Spleen (tissue), 7 donors: Measurements from ENCODE around the gene IL34.

Source experiments
- CTCF ChIP-seq, 11 experiments: fragments of 200-600 bp in 7 of 11; fragments of 450-650 bp in 4 of 11; sonication (generic) in 4 of 11; IDR thresholded peaks in 8 of 11; conservative IDR thresholded peaks in 3 of 11; 1 replicate in 7 of 11; 2 replicates in 4 of 11; pipeline versions ENCODE4 v1.4.0 to v1.8.0; 2016 to 2021; ENCODE audit warnings: antibody characterized with exemption in 11 of 11, inconsistent platforms in 4 of 11, mild to moderate bottlenecking in 1 of 11
- POLR2A ChIP-seq, 3 donors: fragments of 450-650 bp; IDR thresholded peaks; one replicate each; pipeline ENCODE4 v1.5.1; 2017; ENCODE audit warnings: antibody characterized with exemption in 3 of 3, mild to moderate bottlenecking in 1 of 3
- donor health status: DM: no; HTN: no; CAD: no; lungs with moderate emphysema.
- donor health status: DM: no; HTN: no; CAD: no.
- donor health status: DM: no; HTN: no; CAD: no.

DNA sequence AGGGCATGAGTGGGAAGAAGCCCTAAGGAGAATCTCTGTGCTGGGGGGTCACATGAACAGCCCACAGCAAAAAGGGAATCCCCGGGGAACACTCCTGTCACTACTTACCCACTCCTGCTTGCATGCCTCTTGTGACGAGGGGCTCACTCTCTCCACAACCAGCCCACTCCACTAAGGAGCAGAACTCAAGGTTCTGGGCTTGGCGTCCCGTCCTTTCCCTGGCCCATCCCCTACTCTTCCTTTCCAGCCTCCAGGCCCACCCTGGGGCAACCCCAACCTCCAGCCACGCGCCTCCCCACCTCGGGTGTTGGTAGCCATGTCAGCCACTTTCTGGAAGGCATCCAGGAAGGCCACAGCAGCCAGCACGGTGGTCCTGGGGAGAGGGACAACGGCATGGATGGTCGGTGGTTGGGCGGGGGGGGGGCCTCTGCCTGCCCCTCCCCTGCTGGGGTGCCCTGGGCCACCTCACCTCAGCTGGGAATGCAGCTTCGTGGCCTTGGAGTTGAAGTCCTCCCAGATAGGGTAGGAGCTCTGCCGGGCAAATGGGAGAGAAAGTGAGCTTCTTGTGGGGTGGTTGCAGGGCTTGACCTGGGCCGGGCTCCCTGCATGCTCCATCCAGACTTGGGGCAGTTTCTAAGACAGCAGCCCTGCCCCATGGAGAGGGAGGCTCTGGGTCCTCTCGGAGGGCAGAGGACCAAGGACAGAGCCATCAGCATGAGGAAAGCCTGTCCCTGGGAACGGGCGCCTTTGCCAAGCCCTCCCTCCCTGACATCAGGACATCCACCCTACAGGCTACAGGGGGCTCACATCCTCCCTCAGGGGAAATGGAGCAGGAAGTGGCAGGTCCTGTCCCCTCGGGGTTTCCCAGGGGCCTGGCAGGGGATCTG is 34.4 kb downstream of the IL34 start:
- TF ChIP-seq CTCF (IDR thresholded peaks at IDR 0.05 in 8 of 11, conservative IDR thresholded peaks at IDR 0.05 in 3 of 11) (peak in 1 of 11 experiments; percentile 10), POLR2A (IDR thresholded peaks at IDR 0.05) (no peak)
